Measurements from ENCODE around the gene MTAP. TPM values are rescaled to one million over a fixed set of nuclear protein-coding genes. Genes with fewer than 3 reads are reported as not detected.

The MTAP gene
- total RNA-seq, result 10 to 100 TPM; 29.0 to 50.7 (median 43.2) TPM
- polyA plus RNA-seq, result 10 to 100 TPM; 13.1 to 20.3 TPM
- 23.7 reads per million, percentile 54 among the genes with 10 or more reads in this experiment for total RNA-seq

- Histone ChIP-seq H3K9me3 (ENCODE audit: control insufficient read depth in 2 of 3, low read length in 3 of 3) (no peaks in the 10 kb centered on the region), H3K27ac (ENCODE audit: low read depth, low read length) (peak within 1 kb of the TSS; percentile 69), H3K4me1 (ENCODE audit: control insufficient read depth in 2 of 2, insufficient read depth in 2 of 2, low read length in 2 of 2) (peaks cover 10 to 25% of the 10 kb centered on the region in 2 donors), H3K4me3 (ENCODE audit: low read length) (peak within 1 kb of the TSS; percentile 92), H3K36me3 (ENCODE audit: control insufficient read depth in 2 of 3, insufficient read depth in 3 of 3, low read length in 3 of 3) (peaks cover 0 to 4% (median 0%) of the 10 kb centered on the region in 3 experiments), H3K27me3 (ENCODE audit: control insufficient read depth in 2 of 2, insufficient read depth in 2 of 2, low read length in 2 of 2) (peaks cover 0 to 3% of the 10 kb centered on the region in 2 donors)
- peaks cover 24 to 53% (median 40%) of the 10 kb centered on the region in 7 donors for H3K4me1 Mint-ChIP-seq
- DNase-seq (peak in 7 of 9 donors; percentile 46 to 81 (median 72)), ATAC-seq (peak; percentile 88)
- H3K27ac Mint-ChIP-seq, result peak within 1 kb of the TSS; percentile 92 to 99 (median 96)
- H3K4me3 Mint-ChIP-seq, result peak within 1 kb of the TSS; percentile 96 to 100 (median 99)
- peaks cover 0 to 45% (median 8%) of the 10 kb centered on the region in 5 donors for H3K27me3 Mint-ChIP-seq
- intact Hi-C loops (cut with micrococcal nuclease), result loop anchor here in 1 of 2 donors (1.0 to 5.0 kb wide), 7 partner anchors 13 to 1180 kb away; partner anchors contain the start of genes FOCAD, KLHL9 and MLLT3
- POLR2A ChIA-PET, result interaction anchor here (0.6 to 2.4 kb wide), 4 partner anchors 11 to 467 kb away, joined by 3 to 11 read pairs (median 5); partner anchors contain the start of gene KLHL9
- H3K9me3 Mint-ChIP-seq, result peaks cover 0 to 7% (median 0%) of the 10 kb centered on the region in 11 donors
- CTCF ChIA-PET, result interaction anchor here (0.6 to 1.6 kb wide), 4 partner anchors 11 to 229 kb away, joined by 4 to 5 read pairs (median 4); no protein-coding TSS in a partner anchor
- H3K36me3 Mint-ChIP-seq, result peaks cover 0 to 5% (median 0%) of the 10 kb centered on the region in 5 donors
These were observed at the start of gene MTAP for GRCh38 chr9:21802418-21803000. MTAP (plus strand) TSS chr9:21802636; CDS start chr9:21802749, 113 bp downstream.

DNA sequence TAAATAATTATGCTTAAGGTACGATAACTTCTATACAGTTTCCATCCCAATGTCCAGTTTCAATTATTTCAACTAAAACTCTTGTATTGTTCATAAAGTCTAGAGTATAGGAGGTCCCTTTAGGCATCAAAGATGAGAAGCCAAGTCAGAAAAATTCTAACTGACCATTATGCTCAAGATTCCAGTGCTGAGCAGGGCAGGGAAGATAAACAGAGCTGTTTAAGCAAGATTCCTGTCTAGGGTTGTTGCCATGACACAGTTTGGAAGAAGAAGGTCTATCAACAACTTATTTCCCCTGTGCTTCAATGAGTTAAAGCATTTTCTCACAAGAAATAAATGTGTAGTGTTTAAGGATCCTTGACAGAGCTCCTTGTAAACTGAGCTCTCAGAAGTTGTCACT is 48.9 kb upstream of the MTAP start:
- peaks cover 4 to 85% (median 18%) of the 10 kb centered on the region in 5 donors for H3K27me3 Mint-ChIP-seq
- no peak overlapping the region for H3K27ac ChIP-seq (ENCODE audit: low read depth, low read length)
- intact Hi-C loops (cut with micrococcal nuclease), result no loop called here
- H3K27me3 ChIP-seq (ENCODE audit: control insufficient read depth in 2 of 2, insufficient read depth in 2 of 2, low read length in 2 of 2), result no peaks in the 10 kb centered on the region
- ChIA-PET POLR2A (no interaction called here), CTCF (interaction anchor here (0.6 kb wide), 1 partner anchor 285 kb away, joined by 3 read pairs; no protein-coding TSS in a partner anchor)
- DNase-seq, result no peak
- no peak for ATAC-seq
- H3K36me3 Mint-ChIP-seq, result peaks cover 0 to 3% (median 0%) of the 10 kb centered on the region in 5 donors
- peaks cover 0 to 1% (median 0%) of the 10 kb centered on the region in 7 donors for H3K4me1 Mint-ChIP-seq
- H3K27ac Mint-ChIP-seq, result no peak overlapping the region
- H3K36me3 ChIP-seq (ENCODE audit: control insufficient read depth in 2 of 3, insufficient read depth in 3 of 3, low read length in 3 of 3), result no peaks in the 10 kb centered on the region
- H3K4me3 ChIP-seq (ENCODE audit: low read length), result no peak overlapping the region
- H3K9me3 Mint-ChIP-seq, result no peaks in the 10 kb centered on the region
- H3K4me1 ChIP-seq (ENCODE audit: control insufficient read depth in 2 of 2, insufficient read depth in 2 of 2, low read length in 2 of 2), result no peaks in the 10 kb centered on the region
- no peak overlapping the region for H3K4me3 Mint-ChIP-seq
- no peaks in the 10 kb centered on the region for H3K9me3 ChIP-seq (ENCODE audit: control insufficient read depth in 2 of 3, low read length in 3 of 3)

- POLR2A ChIA-PET, result no interaction called here
- intact Hi-C loops (cut with micrococcal nuclease), result no loop called here
- no peaks in the 10 kb centered on the region for H3K9me3 Mint-ChIP-seq
- Histone ChIP-seq H3K4me3 (ENCODE audit: low read length) (no peak overlapping the region), H3K9me3 (ENCODE audit: control insufficient read depth in 2 of 3, low read length in 3 of 3) (no peaks in the 10 kb centered on the region), H3K4me1 (ENCODE audit: control insufficient read depth in 2 of 2, insufficient read depth in 2 of 2, low read length in 2 of 2) (no peaks in the 10 kb centered on the region), H3K27ac (ENCODE audit: low read depth, low read length) (no peak overlapping the region), H3K36me3 (ENCODE audit: control insufficient read depth in 2 of 3, insufficient read depth in 3 of 3, low read length in 3 of 3) (no peaks in the 10 kb centered on the region), H3K27me3 (ENCODE audit: control insufficient read depth in 2 of 2, insufficient read depth in 2 of 2, low read length in 2 of 2) (no peaks in the 10 kb centered on the region)
- no peak for ATAC-seq
- H3K36me3 Mint-ChIP-seq, result peaks cover 0 to 3% (median 0%) of the 10 kb centered on the region in 5 donors
- peaks cover 0 to 3% (median 0%) of the 10 kb centered on the region in 7 donors for H3K4me1 Mint-ChIP-seq
- CTCF ChIA-PET, result interaction anchor here (0.6 to 1.2 kb wide), 3 partner anchors 36 to 289 kb away, joined by 3 to 4 read pairs (median 3); no protein-coding TSS in a partner anchor
- peaks cover 4 to 88% (median 18%) of the 10 kb centered on the region in 5 donors for H3K27me3 Mint-ChIP-seq
- no peak for DNase-seq
- no peak overlapping the region for H3K4me3 Mint-ChIP-seq
- no peak overlapping the region for H3K27ac Mint-ChIP-seq
These were observed 47.7 kb upstream of the MTAP start for GRCh38 chr9:21754741-21755140.

DNA sequence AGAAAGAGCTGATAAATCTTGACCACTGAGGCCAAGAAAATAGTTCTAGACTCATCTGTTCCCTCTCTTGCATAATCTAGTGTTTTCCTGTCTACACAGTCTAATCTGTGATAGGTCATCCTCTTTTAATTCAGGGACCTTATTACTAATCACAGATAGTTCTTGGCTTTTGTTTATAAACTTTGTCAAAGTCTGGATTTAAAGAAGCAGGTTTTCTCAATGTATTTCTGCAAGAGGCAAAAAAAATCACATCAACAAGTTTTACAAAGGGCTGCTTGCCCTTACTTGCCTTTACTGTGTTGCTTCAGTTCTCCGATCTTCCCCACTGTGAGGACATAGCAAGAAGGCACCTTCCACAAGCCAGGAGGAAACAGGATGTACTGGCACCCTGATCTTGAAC is 43.9 kb upstream of the MTAP start:
- DNase-seq (no peak), ATAC-seq (no peak)
- Histone ChIP-seq H3K4me1 (ENCODE audit: control insufficient read depth in 2 of 2, insufficient read depth in 2 of 2, low read length in 2 of 2) (no peaks in the 10 kb centered on the region), H3K9me3 (ENCODE audit: control insufficient read depth in 2 of 3, low read length in 3 of 3) (no peaks in the 10 kb centered on the region), H3K27ac (ENCODE audit: low read depth, low read length) (no peak overlapping the region), H3K27me3 (ENCODE audit: control insufficient read depth in 2 of 2, insufficient read depth in 2 of 2, low read length in 2 of 2) (peaks cover 0 to 4% of the 10 kb centered on the region in 2 donors), H3K4me3 (ENCODE audit: low read length) (no peak overlapping the region), H3K36me3 (ENCODE audit: control insufficient read depth in 2 of 3, insufficient read depth in 3 of 3, low read length in 3 of 3) (no peaks in the 10 kb centered on the region)
- intact Hi-C loops (cut with micrococcal nuclease), result no loop called here
- POLR2A ChIA-PET, result no interaction called here
- Mint-ChIP-seq H3K4me1 (peaks cover 0 to 13% (median 0%) of the 10 kb centered on the region in 7 donors), H3K4me3 (no peak overlapping the region), H3K9me3 (no peaks in the 10 kb centered on the region), H3K27ac (no peak overlapping the region), H3K27me3 (peaks cover 4 to 81% (median 22%) of the 10 kb centered on the region in 5 donors), H3K36me3 (peaks cover 0 to 3% (median 0%) of the 10 kb centered on the region in 5 donors)
- CTCF ChIA-PET, result no interaction called here

DNA sequence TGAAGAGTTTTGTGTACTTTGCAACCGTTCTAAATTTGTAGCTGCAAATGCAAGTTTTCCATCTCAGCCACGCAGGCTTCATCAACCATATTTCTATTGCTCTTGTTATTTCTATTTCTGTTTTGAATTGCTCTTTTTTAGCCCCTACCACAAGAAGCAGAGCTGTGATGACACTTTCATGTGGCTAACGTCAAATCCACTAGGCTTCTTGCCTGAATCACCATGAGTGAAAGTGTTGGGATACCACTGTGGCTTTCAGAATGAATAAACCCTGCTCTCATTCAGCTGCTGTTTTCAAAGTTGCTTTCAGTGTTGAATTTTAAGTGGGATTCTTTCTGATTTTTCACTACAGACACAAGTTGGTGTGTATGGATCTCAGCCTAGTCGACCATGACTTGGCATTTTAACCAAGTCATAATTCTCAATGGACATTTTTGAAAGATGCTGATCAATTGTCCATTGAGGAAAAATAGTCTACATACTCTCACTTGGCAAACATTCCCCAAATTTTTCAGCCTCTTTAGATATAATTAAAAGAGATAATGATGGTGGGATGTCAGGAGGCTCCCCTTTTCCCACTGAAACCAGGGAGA is 41.0 kb upstream of the MTAP start:
- Histone ChIP-seq H3K27ac (ENCODE audit: low read depth, low read length) (no peak overlapping the region), H3K27me3 (ENCODE audit: control insufficient read depth in 2 of 2, insufficient read depth in 2 of 2, low read length in 2 of 2) (peaks cover 0 to 4% of the 10 kb centered on the region in 2 donors), H3K9me3 (ENCODE audit: control insufficient read depth in 2 of 3, low read length in 3 of 3) (no peaks in the 10 kb centered on the region), H3K4me3 (ENCODE audit: low read length) (no peak overlapping the region), H3K4me1 (ENCODE audit: control insufficient read depth in 2 of 2, insufficient read depth in 2 of 2, low read length in 2 of 2) (no peaks in the 10 kb centered on the region), H3K36me3 (ENCODE audit: control insufficient read depth in 2 of 3, insufficient read depth in 3 of 3, low read length in 3 of 3) (no peaks in the 10 kb centered on the region)
- DNase-seq (peak in 1 of 9 donors; percentile 42), ATAC-seq (no peak)
- Mint-ChIP-seq H3K9me3 (peaks cover 0 to 8% (median 1%) of the 10 kb centered on the region in 11 donors), H3K4me3 (peak overlapping the region in 1 of 10 donors; percentile 15), H3K36me3 (no peaks in the 10 kb centered on the region), H3K4me1 (peaks cover 0 to 13% (median 0%) of the 10 kb centered on the region in 7 donors), H3K27ac (peak overlapping the region in 1 of 9 donors; percentile 42), H3K27me3 (peaks cover 0 to 80% (median 17%) of the 10 kb centered on the region in 5 donors)
- CTCF ChIA-PET, result interaction anchor here (1.0 kb wide), 1 partner anchor 9 kb away, joined by 3 read pairs; no protein-coding TSS in a partner anchor
- POLR2A ChIA-PET, result no interaction called here
- intact Hi-C loops (cut with micrococcal nuclease), result no loop called here

GRCh38 chr9:21762064-21762463 is 40.4 kb upstream of the MTAP start:
- CTCF ChIA-PET, result interaction anchor here (0.7 kb wide), 1 partner anchor 263 kb away, joined by 3 read pairs; no protein-coding TSS in a partner anchor
- H3K4me3 ChIP-seq (ENCODE audit: low read length), result no peak overlapping the region
- peaks cover 0 to 81% (median 16%) of the 10 kb centered on the region in 5 donors for H3K27me3 Mint-ChIP-seq
- H3K9me3 Mint-ChIP-seq, result peaks cover 0 to 8% (median 1%) of the 10 kb centered on the region in 11 donors
- no peak for ATAC-seq
- no peaks in the 10 kb centered on the region for H3K36me3 ChIP-seq (ENCODE audit: control insufficient read depth in 2 of 3, insufficient read depth in 3 of 3, low read length in 3 of 3)
- POLR2A ChIA-PET, result no interaction called here
- H3K4me1 ChIP-seq (ENCODE audit: control insufficient read depth in 2 of 2, insufficient read depth in 2 of 2, low read length in 2 of 2), result no peaks in the 10 kb centered on the region
- no peak overlapping the region for H3K4me3 Mint-ChIP-seq
- H3K27ac ChIP-seq (ENCODE audit: low read depth, low read length), result no peak overlapping the region
- no peaks in the 10 kb centered on the region for H3K36me3 Mint-ChIP-seq
- peaks cover 0 to 4% of the 10 kb centered on the region in 2 donors for H3K27me3 ChIP-seq (ENCODE audit: control insufficient read depth in 2 of 2, insufficient read depth in 2 of 2, low read length in 2 of 2)
- no peak overlapping the region for H3K27ac Mint-ChIP-seq
- peaks cover 0 to 13% (median 0%) of the 10 kb centered on the region in 7 donors for H3K4me1 Mint-ChIP-seq
- intact Hi-C loops (cut with micrococcal nuclease), result no loop called here
- no peaks in the 10 kb centered on the region for H3K9me3 ChIP-seq (ENCODE audit: control insufficient read depth in 2 of 3, low read length in 3 of 3)
- no peak for DNase-seq
